WTC11 (cell line): ENCODE measurements around the gene ADH5.
A peak's percentile ranks its signal among the peaks of the same experiment; 100 is the strongest.

Experiments
- CREB1 ChIP-seq: sonication (generic); formaldehyde crosslinking; IDR thresholded peaks from 2 replicates; pipeline ENCODE4 v1.8.0; 2023; ENCODE audit warnings: mild to moderate bottlenecking, missing genetic modification reagents
- CTCF ChIP-seq: fragments of 200-600 bp; IDR thresholded peaks from 2 replicates; pipeline ENCODE4 v1.8.0; 2022; ENCODE audit warnings: antibody characterized with exemption
- JAZF1 ChIP-seq: fragments of 250-450 bp; sonication (Bioruptor Pico); IDR thresholded peaks from 2 replicates; pipeline ENCODE4 v1.9.0; 2021; ENCODE audit warnings: moderate library complexity, mild to moderate bottlenecking, inconsistent platforms
- JUN ChIP-seq: sonication (generic); formaldehyde crosslinking; IDR thresholded peaks from 2 replicates; pipeline ENCODE4 v1.8.0; 2023; ENCODE audit warnings: mild to moderate bottlenecking, missing genetic modification reagents
- KAT7 ChIP-seq: sonication (generic); formaldehyde crosslinking; IDR thresholded peaks from 2 replicates; pipeline ENCODE4 v1.8.1; 2023; ENCODE audit warnings: missing genetic modification reagents, mild to moderate bottlenecking, borderline replicate concordance
- NFE2L1 ChIP-seq: sonication (generic); formaldehyde crosslinking; IDR thresholded peaks from 2 replicates; pipeline ENCODE4 v1.8.1; 2023; ENCODE audit warnings: missing genetic modification reagents
- SMAD4 ChIP-seq: sonication (generic); formaldehyde crosslinking; IDR thresholded peaks from 2 replicates; pipeline ENCODE4 v1.8.0; 2022; ENCODE audit warnings: mild to moderate bottlenecking, missing genetic modification reagents
- SP1 ChIP-seq: sonication (generic); formaldehyde crosslinking; conservative IDR thresholded peaks from 2 replicates; pipeline ENCODE4 v1.8.1; 2022; ENCODE audit warnings: missing genetic modification reagents
- ZNF232 ChIP-seq: sonication (generic); formaldehyde crosslinking; IDR thresholded peaks from 2 replicates; pipeline ENCODE4 v1.8.0; 2022; ENCODE audit warnings: mild to moderate bottlenecking, missing genetic modification reagents
- TF ChIP-seq, protein P1 (sequence below): fragments of 250-450 bp; sonication (Bioruptor Pico); IDR thresholded peaks from 2 replicates; pipeline ENCODE4 v2.1.2; 2022; ENCODE audit warnings: mild to moderate bottlenecking, moderate library complexity
- TF ChIP-seq, protein P2 (sequence below): sonication (generic); formaldehyde crosslinking; IDR thresholded peaks from 2 replicates; pipeline ENCODE4 v1.8.1; 2023; ENCODE audit warnings: mild to moderate bottlenecking, missing genetic modification reagents
- TF ChIP-seq, protein P3 (sequence below): sonication (generic); formaldehyde crosslinking; conservative IDR thresholded peaks from 2 replicates; pipeline ENCODE4 v1.8.1; 2022; ENCODE audit warnings: mild to moderate bottlenecking, missing genetic modification reagents
- TF ChIP-seq, protein P4 (sequence below): sonication (generic); formaldehyde crosslinking; IDR thresholded peaks from 2 replicates; pipeline ENCODE4 v1.8.1; 2023; ENCODE audit warnings: mild to moderate bottlenecking, missing genetic modification reagents, moderate library complexity

GRCh38 chr4:99088481-99089365 lies at the start of gene ADH5:
- TF ChIP-seq SP1 (CRISPR knock-in tag), result peak; percentile 87
- TF ChIP-seq, protein P1, sequence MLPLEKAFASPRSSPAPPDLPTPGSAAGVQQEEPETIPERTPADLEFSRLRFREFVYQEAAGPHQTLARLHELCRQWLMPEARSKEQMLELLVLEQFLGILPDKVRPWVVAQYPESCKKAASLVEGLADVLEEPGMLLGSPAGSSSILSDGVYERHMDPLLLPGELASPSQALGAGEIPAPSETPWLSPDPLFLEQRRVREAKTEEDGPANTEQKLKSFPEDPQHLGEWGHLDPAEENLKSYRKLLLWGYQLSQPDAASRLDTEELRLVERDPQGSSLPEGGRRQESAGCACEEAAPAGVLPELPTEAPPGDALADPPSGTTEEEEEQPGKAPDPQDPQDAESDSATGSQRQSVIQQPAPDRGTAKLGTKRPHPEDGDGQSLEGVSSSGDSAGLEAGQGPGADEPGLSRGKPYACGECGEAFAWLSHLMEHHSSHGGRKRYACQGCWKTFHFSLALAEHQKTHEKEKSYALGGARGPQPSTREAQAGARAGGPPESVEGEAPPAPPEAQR (CRISPR knock-in tag), result no peak
- TF ChIP-seq JAZF1 (CRISPR knock-in tag), result no peak
- TF ChIP-seq, protein P2, sequence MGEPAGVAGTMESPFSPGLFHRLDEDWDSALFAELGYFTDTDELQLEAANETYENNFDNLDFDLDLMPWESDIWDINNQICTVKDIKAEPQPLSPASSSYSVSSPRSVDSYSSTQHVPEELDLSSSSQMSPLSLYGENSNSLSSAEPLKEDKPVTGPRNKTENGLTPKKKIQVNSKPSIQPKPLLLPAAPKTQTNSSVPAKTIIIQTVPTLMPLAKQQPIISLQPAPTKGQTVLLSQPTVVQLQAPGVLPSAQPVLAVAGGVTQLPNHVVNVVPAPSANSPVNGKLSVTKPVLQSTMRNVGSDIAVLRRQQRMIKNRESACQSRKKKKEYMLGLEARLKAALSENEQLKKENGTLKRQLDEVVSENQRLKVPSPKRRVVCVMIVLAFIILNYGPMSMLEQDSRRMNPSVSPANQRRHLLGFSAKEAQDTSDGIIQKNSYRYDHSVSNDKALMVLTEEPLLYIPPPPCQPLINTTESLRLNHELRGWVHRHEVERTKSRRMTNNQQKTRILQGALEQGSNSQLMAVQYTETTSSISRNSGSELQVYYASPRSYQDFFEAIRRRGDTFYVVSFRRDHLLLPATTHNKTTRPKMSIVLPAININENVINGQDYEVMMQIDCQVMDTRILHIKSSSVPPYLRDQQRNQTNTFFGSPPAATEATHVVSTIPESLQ, result no peak
- no peak for TF ChIP-seq CTCF
- 0 out of 2 replicates have a peak, but pooled peaks have one; percentile 15 for TF ChIP-seq JUN (CRISPR knock-in tag)
- TF ChIP-seq, protein P3, sequence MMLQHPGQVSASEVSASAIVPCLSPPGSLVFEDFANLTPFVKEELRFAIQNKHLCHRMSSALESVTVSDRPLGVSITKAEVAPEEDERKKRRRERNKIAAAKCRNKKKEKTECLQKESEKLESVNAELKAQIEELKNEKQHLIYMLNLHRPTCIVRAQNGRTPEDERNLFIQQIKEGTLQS (CRISPR knock-in tag), result no peak
- peak; percentile 81; the same call in 1 of the 2 replicates for TF ChIP-seq ZNF232 (CRISPR knock-in tag)
- TF ChIP-seq CREB1, result 0 out of 2 replicates have a peak, but pooled peaks have one; percentile 20
- TF ChIP-seq SMAD4, result no peak
- TF ChIP-seq NFE2L1 (CRISPR knock-in tag), result no peak
- TF ChIP-seq, protein P4, sequence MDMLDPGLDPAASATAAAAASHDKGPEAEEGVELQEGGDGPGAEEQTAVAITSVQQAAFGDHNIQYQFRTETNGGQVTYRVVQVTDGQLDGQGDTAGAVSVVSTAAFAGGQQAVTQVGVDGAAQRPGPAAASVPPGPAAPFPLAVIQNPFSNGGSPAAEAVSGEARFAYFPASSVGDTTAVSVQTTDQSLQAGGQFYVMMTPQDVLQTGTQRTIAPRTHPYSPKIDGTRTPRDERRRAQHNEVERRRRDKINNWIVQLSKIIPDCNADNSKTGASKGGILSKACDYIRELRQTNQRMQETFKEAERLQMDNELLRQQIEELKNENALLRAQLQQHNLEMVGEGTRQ (CRISPR knock-in tag), result no peak
- no peak for TF ChIP-seq KAT7
